GM21367 (cell line): ENCODE results near the gene NR2F1.

Source experiments
- ATAC-seq: cut with Tn5 transposase; IDR thresholded peaks from one replicate; pipeline ENCODE4 v1.9.1; 2021; ENCODE audit not compliant: unreplicated experiment

NR2F1 gene

GRCh38 chr5:93577854-93578812, 4.9 kb upstream of the NR2F1 start:
- no peak for ATAC-seq

GRCh38 chr5:93578813-93579691, 4.0 kb upstream of the NR2F1 start:
- no peak for ATAC-seq

GRCh38 chr5:93579692-93580062, 3.3 kb upstream of the NR2F1 start:
- no peak for ATAC-seq

- ATAC-seq = no peak
Observed at GRCh38 chr5:93580063-93580926, 2.7 kb upstream of the NR2F1 start.

- peak; percentile 23 for ATAC-seq
Observed at GRCh38 chr5:93580927-93581445, 2.0 kb upstream of the NR2F1 start, which contains the start of gene NR2F1-AS1. Gene NR2F1-AS1, minus strand, starts transcription at chr5:93581219.

GRCh38 chr5:93582167-93582462, 907 bp upstream of the NR2F1 start:
- ATAC-seq = no peak

GRCh38 chr5:93583439-93583767, 381 bp downstream of the NR2F1 start:
- no peak for ATAC-seq

GRCh38 chr5:93583768-93584595, 960 bp downstream of the NR2F1 start:
- peak; percentile 25 for ATAC-seq

GRCh38 chr5:93584596-93585040, 1.6 kb downstream of the NR2F1 start:
- ATAC-seq = no peak

GRCh38 chr5:93585041-93585766, 2.2 kb downstream of the NR2F1 start:
- ATAC-seq = no peak

GRCh38 chr5:93585767-93586385, 2.9 kb downstream of the NR2F1 start:
- no peak for ATAC-seq

- no peak for ATAC-seq
Observed at GRCh38 chr5:93586736-93587596, 3.9 kb downstream of the NR2F1 start.

- ATAC-seq = no peak
Observed at GRCh38 chr5:93587597-93588351, 4.8 kb downstream of the NR2F1 start.

- ATAC-seq = no peak
Observed at GRCh38 chr5:93588352-93589151, 5.5 kb downstream of the NR2F1 start.

GRCh38 chr5:93589152-93589828, 6.3 kb downstream of the NR2F1 start:
- no peak for ATAC-seq

- no peak for ATAC-seq
Observed at GRCh38 chr5:93589829-93590215, 6.8 kb downstream of the NR2F1 start.
